HuH-7.5 (cell line): ENCODE results near the gene HPS1.

ENCODE experiments used
- DNase-seq: peaks from one replicate; pipeline ENCODE4 v3.0.0; 2011; ENCODE audit warnings: low spot score

HPS1 gene

GRCh38 chr10:98446661-98447221 lies at the start of gene HPS1:
Gene HPS1 (minus strand): TSS chr10:98446935. CDS start chr10:98443240, 3,695 bp downstream.
- DNase-seq, result peak; percentile 75

- DNase-seq, result no peak
Measured at GRCh38 chr10:98492763-98493162, 46.0 kb upstream of the HPS1 start.

GRCh38 chr10:98489561-98490481 lies 43.1 kb upstream of the HPS1 start:
- DNase-seq, result no peak

GRCh38 chr10:98488669-98489430 lies 42.1 kb upstream of the HPS1 start:
- peak; percentile 28 for DNase-seq

DNA sequence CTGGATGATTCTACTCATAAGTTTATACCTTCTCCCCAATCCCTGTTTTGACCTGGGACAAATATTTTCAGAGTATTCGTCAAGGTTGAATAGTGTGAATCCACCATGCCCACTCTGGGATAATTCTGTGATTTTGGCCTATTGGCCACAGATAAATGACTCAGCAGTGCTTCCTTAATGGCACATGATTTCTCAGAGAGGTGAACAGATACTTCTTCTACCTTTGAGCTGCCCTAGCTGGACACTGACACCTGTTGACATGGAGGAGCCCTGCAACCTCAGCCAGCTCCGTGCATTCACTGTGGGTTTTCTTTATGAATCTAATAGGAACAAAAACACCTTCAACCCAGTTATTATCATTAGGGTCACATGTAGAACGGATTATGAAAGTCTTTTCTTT lies 40.9 kb upstream of the HPS1 start:
- DNase-seq, result no peak

- DNase-seq, result no peak
Measured at GRCh38 chr10:98486421-98486820, 39.7 kb upstream of the HPS1 start.

GRCh38 chr10:98485959-98486358 lies 39.2 kb upstream of the HPS1 start:
- no peak for DNase-seq

DNA sequence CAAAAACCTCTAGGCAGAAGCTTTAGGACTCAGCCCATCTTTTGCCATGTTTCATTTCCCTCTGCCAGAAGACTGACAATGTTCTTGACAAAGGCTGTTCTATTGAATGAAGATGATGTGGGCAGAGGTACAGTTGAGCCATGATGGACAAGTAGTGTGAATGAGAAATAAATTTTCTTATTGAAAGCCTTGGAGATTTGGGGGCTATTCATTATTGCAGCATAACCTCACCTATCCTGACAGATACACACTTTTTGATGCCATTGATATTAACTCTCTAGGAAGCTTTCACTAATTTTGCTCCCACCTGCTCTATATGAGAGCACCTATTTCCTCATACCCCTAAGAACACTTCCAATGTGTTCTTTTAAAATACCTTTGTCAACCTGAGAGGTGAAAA lies 36.9 kb upstream of the HPS1 start:
- no peak for DNase-seq

DNA sequence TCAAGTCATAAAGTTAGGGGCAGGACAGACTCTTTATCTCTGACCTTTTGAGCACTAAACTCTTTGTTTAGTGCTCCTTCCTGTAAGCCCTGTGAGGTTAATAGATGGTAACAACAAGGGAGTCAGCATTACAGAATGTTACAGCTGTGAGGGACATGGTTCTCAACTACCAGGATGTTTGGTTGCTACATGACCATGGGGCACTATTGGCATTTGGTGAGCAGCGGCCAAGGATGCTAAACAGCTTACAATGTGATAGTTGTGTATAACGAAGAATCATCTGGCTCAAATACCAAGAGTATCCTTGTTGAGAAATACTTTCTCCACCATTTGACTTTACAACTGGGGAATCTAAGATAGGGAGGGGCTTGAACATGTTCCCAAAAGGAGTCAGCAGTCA lies 35.4 kb upstream of the HPS1 start:
- no peak for DNase-seq

DNA sequence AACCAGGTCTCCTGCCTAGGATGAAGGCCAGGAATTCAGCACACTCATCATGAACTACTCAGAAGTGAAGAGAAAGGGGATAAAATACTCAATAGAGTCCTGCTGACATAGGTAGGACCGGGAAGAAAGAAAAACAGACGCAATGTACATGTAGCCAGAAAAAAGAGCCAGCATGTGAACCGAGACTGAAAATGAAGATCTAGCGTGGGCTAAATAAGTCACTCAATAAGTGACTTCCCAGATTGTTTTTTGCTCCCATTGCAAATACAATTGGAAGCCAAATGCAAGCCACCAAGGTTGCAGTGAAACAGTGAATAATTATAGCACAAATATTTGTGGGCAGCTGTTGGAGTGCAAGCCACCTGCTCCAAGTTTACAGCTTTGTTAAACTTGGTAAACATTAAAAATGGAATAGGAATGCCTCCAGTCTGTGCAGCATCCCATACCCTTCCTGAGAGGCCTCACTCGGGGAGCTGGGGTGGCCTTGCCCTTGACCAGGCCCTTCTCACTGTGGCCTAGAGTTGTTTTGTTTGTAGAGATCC lies 34.7 kb upstream of the HPS1 start:
- no peak for DNase-seq

DNA sequence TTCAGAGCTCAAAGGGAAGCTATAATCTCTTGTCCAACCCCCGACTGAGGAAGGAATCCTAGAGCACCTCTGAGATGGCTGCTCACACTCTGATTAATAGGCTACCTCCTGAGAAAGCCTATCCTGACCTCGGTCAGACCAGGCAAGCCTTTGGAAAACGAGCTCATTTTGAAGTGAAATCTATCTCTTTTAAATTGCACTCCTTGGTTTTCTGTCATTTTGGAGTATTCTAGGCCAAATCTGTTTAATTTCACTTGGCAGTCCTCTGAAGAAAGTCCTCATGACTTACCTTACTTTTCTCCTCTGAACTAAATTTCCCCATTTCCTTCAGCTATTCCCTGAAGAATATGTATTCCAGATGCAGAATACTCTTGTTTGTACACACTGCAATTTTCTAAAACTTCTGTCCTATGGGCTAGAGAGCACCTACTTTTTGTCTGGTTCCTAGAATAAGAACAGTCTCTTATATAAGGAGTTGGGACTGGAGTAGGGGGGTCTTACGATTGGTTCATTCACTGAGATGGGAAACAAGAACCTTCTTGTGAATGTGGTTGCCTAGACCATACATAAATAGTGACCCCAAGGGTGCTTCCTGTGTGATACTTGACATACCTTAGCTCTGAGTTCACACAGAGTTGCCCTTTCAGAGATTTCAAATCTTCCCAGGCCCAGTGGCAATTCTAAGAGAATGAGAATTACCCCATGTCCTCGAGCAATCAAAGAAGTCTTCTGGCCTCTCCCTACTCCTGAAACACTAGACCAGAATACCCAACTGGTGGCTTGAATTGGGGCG lies 31.9 kb upstream of the HPS1 start:
- no peak for DNase-seq

DNA sequence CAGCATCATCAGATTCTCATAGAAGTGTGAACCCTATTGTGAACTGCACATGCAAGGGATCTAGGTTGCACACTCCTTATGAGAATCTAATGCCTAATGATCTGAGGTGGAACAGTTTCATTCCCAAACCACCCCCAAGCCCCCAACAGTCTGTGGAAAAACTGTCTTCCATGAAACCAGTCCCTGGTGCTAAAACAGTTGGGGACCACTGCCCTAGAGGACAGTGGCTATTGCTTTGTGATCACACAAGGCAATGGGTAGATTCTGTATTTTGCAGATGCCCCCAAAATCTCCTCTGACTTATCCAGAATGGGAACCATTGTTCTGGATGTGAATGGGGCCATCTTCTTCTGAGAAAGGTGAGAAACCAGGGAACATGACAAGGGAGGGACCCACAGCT lies 31.1 kb upstream of the HPS1 start:
- DNase-seq, result no peak

GRCh38 chr10:98474628-98475027 lies 27.9 kb upstream of the HPS1 start:
- no peak for DNase-seq

GRCh38 chr10:98472196-98472595 lies 25.5 kb upstream of the HPS1 start:
- no peak for DNase-seq

GRCh38 chr10:98470850-98471249 lies 24.1 kb upstream of the HPS1 start:
- DNase-seq, result no peak

DNA sequence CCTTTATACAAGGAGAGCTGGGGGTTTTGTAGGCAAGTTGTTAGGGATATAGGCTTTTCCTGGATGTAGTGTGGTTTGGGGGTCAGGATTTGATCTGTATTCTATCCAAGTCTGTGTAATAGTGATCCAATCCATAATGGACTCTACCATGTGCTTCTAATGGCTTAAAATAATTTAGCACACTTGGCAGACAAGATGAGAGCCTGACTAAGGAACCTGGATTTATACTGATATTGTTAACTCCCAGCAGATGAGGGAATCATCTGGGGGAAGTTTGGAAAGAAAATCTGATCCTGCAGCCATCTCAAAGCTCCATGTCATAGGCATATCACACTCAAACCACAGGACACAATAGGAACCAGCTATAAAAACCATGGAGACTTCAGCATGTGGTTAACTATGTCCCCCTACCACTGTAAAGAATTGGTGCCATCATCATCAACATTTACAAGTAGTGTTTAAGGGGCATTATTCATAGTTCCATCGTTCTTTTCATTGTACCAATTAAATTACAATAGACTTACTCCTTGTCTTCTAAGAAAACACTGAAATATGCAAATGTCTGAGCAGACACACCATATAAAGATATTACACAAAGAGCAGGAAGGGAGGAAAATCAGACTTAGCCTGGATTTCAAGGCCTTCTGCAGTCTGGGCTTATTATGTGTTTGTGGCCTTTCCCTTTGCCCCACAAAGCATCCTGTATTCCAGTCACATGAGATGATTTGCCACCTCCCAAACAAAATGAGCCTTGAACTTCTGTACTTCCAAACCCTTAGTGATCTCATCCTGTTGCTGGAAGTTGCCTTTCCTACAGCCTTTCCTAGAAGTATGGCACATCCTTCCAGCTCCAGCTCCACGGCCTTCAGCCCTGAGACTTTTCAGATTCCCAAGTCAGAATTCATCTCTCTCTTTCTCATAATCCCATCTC lies 22.5 kb upstream of the HPS1 start:
- DNase-seq, result no peak

DNA sequence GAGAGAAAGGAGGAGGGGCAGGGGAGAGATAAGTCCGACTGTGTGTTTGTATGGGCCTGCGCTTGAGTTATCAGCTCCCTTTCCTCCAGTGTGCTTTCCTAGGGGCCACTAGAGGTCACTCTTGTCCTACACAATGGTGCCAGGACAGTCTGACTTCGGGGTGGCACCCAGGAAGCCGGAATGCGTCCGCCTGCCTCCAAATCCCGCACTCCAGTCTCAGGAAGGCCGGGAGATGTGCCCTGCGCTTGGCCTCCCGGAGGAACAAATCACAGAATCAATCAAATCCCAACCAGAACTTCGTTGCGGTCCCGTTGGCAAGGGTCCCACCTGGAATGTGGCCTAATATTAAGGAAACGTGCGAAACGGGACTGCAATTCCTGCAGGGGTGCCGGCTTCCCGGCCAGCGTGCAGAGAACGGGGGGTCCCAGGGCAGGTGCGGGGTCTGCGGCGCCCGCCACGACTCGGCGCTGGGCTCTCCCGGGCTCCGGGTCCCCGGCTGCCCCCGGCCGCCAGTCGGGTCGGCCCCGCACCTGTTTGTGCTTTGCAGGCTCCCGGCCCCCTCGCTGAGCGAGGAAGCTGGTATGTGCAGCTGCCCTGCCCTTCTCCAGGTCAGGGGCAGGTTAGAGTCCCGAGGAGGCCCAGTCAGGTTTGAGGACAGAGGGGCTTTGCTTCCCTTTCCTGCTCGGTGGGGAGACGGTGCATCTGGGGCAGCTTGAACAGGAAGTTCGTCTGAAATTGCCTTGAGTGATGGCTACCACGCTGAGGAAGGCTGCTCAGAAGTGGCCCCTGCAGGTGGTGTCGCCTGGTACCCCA lies 21.0 kb upstream of the HPS1 start:
- peak; percentile 72 for DNase-seq

GRCh38 chr10:98466861-98467505 lies 20.2 kb upstream of the HPS1 start:
- DNase-seq, result no peak

GRCh38 chr10:98465866-98466265 lies 19.1 kb upstream of the HPS1 start:
- no peak for DNase-seq
